Measurements from ENCODE around the gene INPP5A. TPM values are rescaled to one million over a fixed set of nuclear protein-coding genes. Genes with fewer than 3 reads are reported as not detected.

INPP5A gene
- total and polyA plus RNA-seq, 11 donors, result 38.6 to 179 (median 102) TPM

GRCh38 chr10:132749371-132749795 lies 211.8 kb downstream of the INPP5A start:
- no peaks in the 10 kb centered on the region for H3K4me1 ChIP-seq
- no peak for TF ChIP-seq CTCF (IDR thresholded peaks at IDR 0.05)
- TF ChIP-seq POLR2A (IDR thresholded peaks at IDR 0.05), result no peak
- no peaks in the 10 kb centered on the region for H3K9me3 ChIP-seq
- WGBS, 4 donors, result 89 to 96% (median 92%) methylated on average over 22 of the region's 22 CpGs
- H3K27me3 ChIP-seq, result no peaks in the 10 kb centered on the region
- no peak overlapping the region for H3K4me3 ChIP-seq
- no peak for ATAC-seq
- DNase-seq, result no peak
- intact Hi-C loops (cut with DNase I), result no loop called here
- peaks cover 0 to 44% (median 32%) of the 10 kb centered on the region in 9 donors for H3K36me3 ChIP-seq
- no peak overlapping the region for H3K27ac ChIP-seq

GRCh38 chr10:132750936-132751335 lies 213.3 kb downstream of the INPP5A start:
- WGBS, 4 donors, result 92 to 100% (median 94%) methylated on average over 7 to 14 of the region's 14 CpGs

GRCh38 chr10:132752378-132752777 lies 214.8 kb downstream of the INPP5A start:
- WGBS, 4 donors, result 95 to 98% (median 96%) methylated on average over 20 of the region's 20 CpGs

More at GRCh38 chr10:132750936-132751335, 213.3 kb downstream of the INPP5A start:
- no peak overlapping the region for H3K4me3 ChIP-seq
- no peak for ATAC-seq
- TF ChIP-seq CTCF (IDR thresholded peaks at IDR 0.05) (no peak), POLR2A (IDR thresholded peaks at IDR 0.05) (no peak)
- H3K27me3 ChIP-seq, result no peaks in the 10 kb centered on the region
- no peaks in the 10 kb centered on the region for H3K4me1 ChIP-seq
- no peak overlapping the region for H3K27ac ChIP-seq
- no peaks in the 10 kb centered on the region for H3K9me3 ChIP-seq
- no peak for DNase-seq
- intact Hi-C loops (cut with DNase I), result no loop called here
- peaks cover 0 to 52% (median 36%) of the 10 kb centered on the region in 9 donors for H3K36me3 ChIP-seq

GRCh38 chr10:132752961-132753360 lies 215.4 kb downstream of the INPP5A start:
- intact Hi-C loops (cut with DNase I), result no loop called here
- Histone ChIP-seq H3K27me3 (no peaks in the 10 kb centered on the region), H3K36me3 (peaks cover 0 to 69% (median 48%) of the 10 kb centered on the region in 9 donors), H3K4me3 (no peak overlapping the region), H3K9me3 (no peaks in the 10 kb centered on the region), H3K4me1 (no peaks in the 10 kb centered on the region), H3K27ac (no peak overlapping the region)
- TF ChIP-seq POLR2A (IDR thresholded peaks at IDR 0.05), result no peak
- TF ChIP-seq CTCF (IDR thresholded peaks at IDR 0.05), result no peak
- DNase-seq (no peak), ATAC-seq (no peak)
- 95 to 97% (median 96%) methylated on average over 24 to 28 of the region's 28 CpGs for WGBS, 4 donors

More at GRCh38 chr10:132752378-132752777, 214.8 kb downstream of the INPP5A start:
- H3K27ac ChIP-seq, result no peak overlapping the region
- no peaks in the 10 kb centered on the region for H3K4me1 ChIP-seq
- no peaks in the 10 kb centered on the region for H3K27me3 ChIP-seq
- intact Hi-C loops (cut with DNase I), result no loop called here
- DNase-seq (no peak), ATAC-seq (peak in 1 of 4 donors; percentile 5)
- TF ChIP-seq POLR2A (IDR thresholded peaks at IDR 0.05) (no peak), CTCF (IDR thresholded peaks at IDR 0.05) (no peak)
- H3K9me3 ChIP-seq, result no peaks in the 10 kb centered on the region
- peaks cover 0 to 64% (median 46%) of the 10 kb centered on the region in 9 donors for H3K36me3 ChIP-seq
- no peak overlapping the region for H3K4me3 ChIP-seq
